ENCODE data around the gene GSTM2.

GSTM2 gene

GRCh38 chr1:109623601-109624161, 44.2 kb upstream of the GSTM2 start:
- no peak overlapping the region for H3K27ac ChIP-seq (ENCODE audit: low read length)
- no peaks in the 10 kb centered on the region for H3K9me3 ChIP-seq (ENCODE audit: control insufficient read depth, insufficient read depth, low read length)
- WGBS (ENCODE audit: insufficient coverage, insufficient read length), result no CpG with 5 or more reads among the region's 11 CpGs
- H3K4me1 ChIP-seq (ENCODE audit: control insufficient read depth, insufficient read depth, low read length), result peaks cover 2% of the 10 kb centered on the region; the same call in 1 of the 2 replicates
- no peak for DNase-seq (ENCODE audit: low read depth, low spot score)
- H3K36me3 ChIP-seq (ENCODE audit: control insufficient read depth, insufficient read depth, low read length), result peaks cover 11% of the 10 kb centered on the region
- H3K27me3 ChIP-seq (ENCODE audit: control insufficient read depth, insufficient read depth, low read length), result no peaks in the 10 kb centered on the region
- no peak overlapping the region for H3K4me3 ChIP-seq (ENCODE audit: low read length)

DNA sequence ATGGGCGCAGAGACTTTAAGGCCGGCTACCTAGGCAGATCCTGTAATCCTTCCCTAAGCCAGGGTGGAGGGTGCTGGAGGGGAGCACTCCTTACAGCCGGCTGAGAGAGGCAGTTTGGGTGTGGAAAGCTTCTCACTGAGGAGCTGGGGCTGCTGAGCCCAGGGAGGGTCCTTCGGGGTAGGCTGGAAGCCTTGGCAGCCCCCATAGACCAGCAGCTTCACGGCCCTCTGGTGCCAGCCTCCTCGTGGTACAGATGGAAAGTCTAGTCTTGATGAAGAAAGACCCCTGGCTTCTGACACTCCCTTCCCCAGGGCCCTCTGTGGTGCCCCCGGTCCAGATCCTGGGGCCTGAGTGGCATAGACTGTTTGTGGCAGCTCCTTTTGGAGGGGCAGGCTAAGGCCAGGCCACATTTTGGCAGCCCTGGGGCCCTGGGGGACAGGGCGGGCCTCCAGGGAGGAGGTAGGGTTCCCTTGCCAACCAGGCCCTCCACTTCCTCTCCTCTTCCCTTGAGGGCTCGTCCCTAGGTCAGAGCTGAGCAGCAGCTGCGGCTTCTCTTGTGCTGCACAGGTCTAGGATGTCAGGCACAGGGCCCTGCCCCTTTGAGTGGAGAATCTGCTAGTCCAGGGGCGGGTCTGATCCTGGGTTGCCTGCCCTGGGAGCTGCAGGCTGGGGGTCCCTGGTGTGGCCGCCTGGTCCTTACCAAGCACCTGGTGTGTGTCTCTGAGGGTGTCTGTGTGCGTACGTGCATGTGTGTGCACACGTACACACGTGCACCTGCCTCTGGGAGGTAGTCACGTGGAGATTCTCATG, 43.5 kb upstream of the GSTM2 start:
- DNase-seq (ENCODE audit: low read depth, low spot score), result no peak
- H3K4me3 ChIP-seq (ENCODE audit: low read length), result no peak overlapping the region
- no peak overlapping the region for H3K27ac ChIP-seq (ENCODE audit: low read length)
- H3K4me1 ChIP-seq (ENCODE audit: control insufficient read depth, insufficient read depth, low read length), result peaks cover 2% of the 10 kb centered on the region; the same call in 1 of the 2 replicates
- H3K9me3 ChIP-seq (ENCODE audit: control insufficient read depth, insufficient read depth, low read length), result no peaks in the 10 kb centered on the region
- WGBS (ENCODE audit: insufficient coverage, insufficient read length), result no CpG with 5 or more reads among the region's 17 CpGs
- H3K27me3 ChIP-seq (ENCODE audit: control insufficient read depth, insufficient read depth, low read length), result no peaks in the 10 kb centered on the region
- H3K36me3 ChIP-seq (ENCODE audit: control insufficient read depth, insufficient read depth, low read length), result peaks cover 18% of the 10 kb centered on the region

- Histone ChIP-seq H3K9me3 (ENCODE audit: control insufficient read depth, insufficient read depth, low read length) (no peaks in the 10 kb centered on the region), H3K4me1 (ENCODE audit: control insufficient read depth, insufficient read depth, low read length) (peaks cover 2% of the 10 kb centered on the region), H3K36me3 (ENCODE audit: control insufficient read depth, insufficient read depth, low read length) (peaks cover 20% of the 10 kb centered on the region), H3K27me3 (ENCODE audit: control insufficient read depth, insufficient read depth, low read length) (no peaks in the 10 kb centered on the region), H3K4me3 (ENCODE audit: low read length) (no peak overlapping the region), H3K27ac (ENCODE audit: low read length) (no peak overlapping the region)
- no peak for DNase-seq (ENCODE audit: low read depth, low spot score)
- no CpG with 5 or more reads among the region's 16 CpGs for WGBS (ENCODE audit: insufficient coverage, insufficient read length)
Observed at GRCh38 chr1:109625176-109625575, 42.7 kb upstream of the GSTM2 start.

DNA sequence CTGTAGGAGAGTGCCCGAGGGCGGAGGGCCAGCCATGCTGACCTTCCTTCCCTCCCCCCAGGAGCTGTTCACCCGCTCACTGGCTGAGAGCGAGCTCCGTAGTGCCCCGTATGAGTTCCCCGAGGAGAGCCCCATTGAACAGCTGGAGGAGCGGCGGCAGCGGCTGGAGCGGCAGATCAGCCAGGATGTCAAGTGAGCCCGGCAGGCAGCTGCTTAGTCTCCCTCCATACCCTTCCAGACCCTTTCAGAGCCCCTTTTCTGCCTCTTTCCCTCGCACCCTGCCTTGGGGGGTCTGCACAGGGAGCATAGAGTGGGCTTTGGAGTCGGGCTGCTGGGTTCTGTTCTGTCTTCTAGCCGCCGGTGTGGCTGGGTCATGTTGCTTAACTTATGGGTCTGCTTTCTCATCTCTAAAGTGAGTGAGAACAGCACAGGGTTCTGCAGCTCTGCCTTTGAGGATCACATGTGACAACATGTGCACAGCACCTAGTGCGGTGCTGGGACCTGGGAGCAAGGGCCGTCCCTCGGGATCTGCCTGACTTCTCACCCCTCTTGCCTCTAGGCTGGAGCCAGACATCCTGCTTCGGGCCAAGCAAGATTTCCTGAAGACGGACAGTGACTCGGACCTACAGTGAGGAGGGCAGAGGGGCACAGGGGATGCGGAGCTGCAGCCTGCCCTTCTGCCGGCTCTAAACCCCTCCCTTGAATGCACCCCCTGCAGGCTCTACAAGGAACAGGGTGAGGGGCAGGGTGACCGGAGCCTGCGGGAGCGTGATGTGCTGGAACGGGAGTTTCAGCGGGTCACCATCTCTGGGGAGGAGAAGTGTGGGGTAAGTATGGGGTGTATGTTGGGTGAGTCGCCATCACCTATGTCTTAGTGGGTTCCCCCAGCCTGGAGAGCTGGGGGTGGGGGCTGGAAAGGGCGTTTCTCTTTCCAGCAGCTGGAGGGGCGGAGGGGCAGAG, 42.0 kb upstream of the GSTM2 start:
- no peak overlapping the region for H3K4me3 ChIP-seq (ENCODE audit: low read length)
- H3K4me1 ChIP-seq (ENCODE audit: control insufficient read depth, insufficient read depth, low read length), result peaks cover 4% of the 10 kb centered on the region
- WGBS (ENCODE audit: insufficient coverage, insufficient read length), result no CpG with 5 or more reads among the region's 32 CpGs
- no peak for DNase-seq (ENCODE audit: low read depth, low spot score)
- peaks cover 20% of the 10 kb centered on the region for H3K36me3 ChIP-seq (ENCODE audit: control insufficient read depth, insufficient read depth, low read length)
- H3K27me3 ChIP-seq (ENCODE audit: control insufficient read depth, insufficient read depth, low read length), result no peaks in the 10 kb centered on the region
- no peak overlapping the region for H3K27ac ChIP-seq (ENCODE audit: low read length)
- H3K9me3 ChIP-seq (ENCODE audit: control insufficient read depth, insufficient read depth, low read length), result no peaks in the 10 kb centered on the region

DNA sequence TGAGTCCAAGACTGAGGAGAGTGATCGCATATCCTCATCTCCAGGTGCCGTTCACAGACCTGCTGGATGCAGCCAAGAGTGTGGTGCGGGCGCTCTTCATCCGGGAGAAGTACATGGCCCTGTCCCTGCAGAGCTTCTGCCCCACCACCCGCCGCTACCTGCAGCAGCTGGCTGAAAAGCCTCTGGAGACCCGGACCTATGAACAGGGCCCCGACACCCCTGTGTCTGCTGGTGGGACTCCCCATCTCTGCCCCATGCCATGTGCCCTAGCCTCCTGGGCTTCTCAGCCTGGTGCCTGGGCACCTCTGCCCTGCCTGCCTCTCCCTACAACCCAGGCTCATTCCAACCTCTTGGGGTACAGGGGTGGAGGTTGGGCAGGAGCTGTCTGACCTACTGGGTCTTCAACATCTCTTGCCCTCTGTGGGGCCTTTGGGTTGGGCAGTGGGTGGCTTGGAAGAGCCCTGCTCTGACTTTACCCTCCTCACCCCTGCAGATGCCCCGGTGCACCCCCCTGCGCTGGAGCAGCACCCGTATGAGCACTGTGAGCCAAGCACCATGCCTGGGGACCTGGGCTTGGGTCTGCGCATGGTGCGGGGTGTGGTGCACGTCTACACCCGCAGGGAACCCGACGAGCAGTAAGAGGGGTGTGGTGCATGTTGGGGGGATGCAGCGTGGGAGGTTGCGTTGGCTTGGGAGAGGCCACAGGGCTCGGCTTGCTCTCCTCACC, 41.0 kb upstream of the GSTM2 start:
- WGBS (ENCODE audit: insufficient coverage, insufficient read length), result no CpG with 5 or more reads among the region's 21 CpGs
- Histone ChIP-seq H3K27ac (ENCODE audit: low read length) (no peak overlapping the region), H3K36me3 (ENCODE audit: control insufficient read depth, insufficient read depth, low read length) (peaks cover 20% of the 10 kb centered on the region), H3K4me3 (ENCODE audit: low read length) (no peak overlapping the region), H3K4me1 (ENCODE audit: control insufficient read depth, insufficient read depth, low read length) (peaks cover 2% of the 10 kb centered on the region; the same call in 1 of the 2 replicates), H3K9me3 (ENCODE audit: control insufficient read depth, insufficient read depth, low read length) (no peaks in the 10 kb centered on the region), H3K27me3 (ENCODE audit: control insufficient read depth, insufficient read depth, low read length) (no peaks in the 10 kb centered on the region)
- no peak for DNase-seq (ENCODE audit: low read depth, low spot score)

GRCh38 chr1:109627692-109628399, 40.0 kb upstream of the GSTM2 start:
- Histone ChIP-seq H3K36me3 (ENCODE audit: control insufficient read depth, insufficient read depth, low read length) (peaks cover 20% of the 10 kb centered on the region), H3K4me3 (ENCODE audit: low read length) (no peak overlapping the region), H3K27me3 (ENCODE audit: control insufficient read depth, insufficient read depth, low read length) (no peaks in the 10 kb centered on the region), H3K4me1 (ENCODE audit: control insufficient read depth, insufficient read depth, low read length) (peaks cover 2% of the 10 kb centered on the region; the same call in 1 of the 2 replicates), H3K27ac (ENCODE audit: low read length) (no peak overlapping the region), H3K9me3 (ENCODE audit: control insufficient read depth, insufficient read depth, low read length) (no peaks in the 10 kb centered on the region)
- no CpG with 5 or more reads among the region's 23 CpGs for WGBS (ENCODE audit: insufficient coverage, insufficient read length)
- no peak for DNase-seq (ENCODE audit: low read depth, low spot score)

GRCh38 chr1:109628540-109629321, 39.1 kb upstream of the GSTM2 start:
- Histone ChIP-seq H3K4me1 (ENCODE audit: control insufficient read depth, insufficient read depth, low read length) (peaks cover 2% of the 10 kb centered on the region; the same call in 1 of the 2 replicates), H3K36me3 (ENCODE audit: control insufficient read depth, insufficient read depth, low read length) (peaks cover 20% of the 10 kb centered on the region), H3K27me3 (ENCODE audit: control insufficient read depth, insufficient read depth, low read length) (no peaks in the 10 kb centered on the region), H3K27ac (ENCODE audit: low read length) (no peak overlapping the region), H3K4me3 (ENCODE audit: low read length) (no peak overlapping the region), H3K9me3 (ENCODE audit: control insufficient read depth, insufficient read depth, low read length) (no peaks in the 10 kb centered on the region)
- no peak for DNase-seq (ENCODE audit: low read depth, low spot score)
- WGBS (ENCODE audit: insufficient coverage, insufficient read length), result no CpG with 5 or more reads among the region's 23 CpGs

GRCh38 chr1:109629372-109630030, 38.4 kb upstream of the GSTM2 start:
- WGBS (ENCODE audit: insufficient coverage, insufficient read length), result no CpG with 5 or more reads among the region's 10 CpGs
- DNase-seq (ENCODE audit: low read depth, low spot score), result no peak
- H3K4me3 ChIP-seq (ENCODE audit: low read length), result no peak overlapping the region
- H3K27ac ChIP-seq (ENCODE audit: low read length), result no peak overlapping the region
- H3K4me1 ChIP-seq (ENCODE audit: control insufficient read depth, insufficient read depth, low read length), result peaks cover 2% of the 10 kb centered on the region; the same call in 1 of the 2 replicates
- no peaks in the 10 kb centered on the region for H3K9me3 ChIP-seq (ENCODE audit: control insufficient read depth, insufficient read depth, low read length)
- H3K27me3 ChIP-seq (ENCODE audit: control insufficient read depth, insufficient read depth, low read length), result no peaks in the 10 kb centered on the region
- peaks cover 20% of the 10 kb centered on the region for H3K36me3 ChIP-seq (ENCODE audit: control insufficient read depth, insufficient read depth, low read length)

Data from iPS DF 6.9 (cell line).